Endothelial cell (in vitro differentiated cells): ENCODE data around the gene HTR7. TPM values are rescaled to one million over a fixed set of nuclear protein-coding genes. Genes with fewer than 3 reads are reported as not detected.

Experiments used
- DNase-seq: peaks from one replicate; pipeline ENCODE4 v3.0.0; 2021; ENCODE audit warnings: low spot score
- H3K27ac Mint-ChIP-seq: one replicate; pipeline ENCODE4 v1.8.0; 2021; ENCODE audit warnings: mixed read lengths, inconsistent platforms; ENCODE audit not compliant: unreplicated experiment
- H3K27me3 Mint-ChIP-seq: one replicate; pipeline ENCODE4 v1.8.0; 2021; ENCODE audit warnings: mild to moderate bottlenecking, moderate library complexity, mixed read lengths, inconsistent platforms; ENCODE audit not compliant: unreplicated experiment
- H3K36me3 Mint-ChIP-seq: one replicate; pipeline ENCODE4 v1.8.0; 2021; ENCODE audit warnings: mild to moderate bottlenecking, low read depth, mixed read lengths, inconsistent platforms; ENCODE audit not compliant: unreplicated experiment
- H3K4me1 Mint-ChIP-seq: one replicate; pipeline ENCODE4 v1.8.0; 2021; ENCODE audit warnings: mild to moderate bottlenecking, mixed read lengths, inconsistent platforms; ENCODE audit not compliant: unreplicated experiment
- H3K4me3 Mint-ChIP-seq: one replicate; pipeline ENCODE4 v1.8.0; 2021; ENCODE audit warnings: mild to moderate bottlenecking, mixed read lengths, inconsistent platforms; ENCODE audit not compliant: unreplicated experiment
- H3K9me3 Mint-ChIP-seq: one replicate; pipeline ENCODE4 v1.8.0; 2021; ENCODE audit warnings: mixed read lengths, inconsistent platforms; ENCODE audit not compliant: unreplicated experiment
- total RNA-seq: library from RNA; stranded (reverse); fragmentation: NEBNext Ultra II Directional; extraction: Animal tissue kit (Norgen Biotek cat#: 25700); gene quantifications from one replicate; pipeline ENCODE4 v1.2.1, GENCODE V29; 2021; ENCODE audit not compliant: unreplicated experiment
- TF ChIP-seq, protein P1 (sequence below): fragments of 200-600 bp; sonication (generic); IDR thresholded peaks from one replicate; pipeline ENCODE4 v1.5.0; 2021; ENCODE audit warnings: antibody characterized with exemption; ENCODE audit not compliant: unreplicated experiment

Gene HTR7
- total RNA-seq, 1 donor from 2014 or later = 7.3 TPM

DNA sequence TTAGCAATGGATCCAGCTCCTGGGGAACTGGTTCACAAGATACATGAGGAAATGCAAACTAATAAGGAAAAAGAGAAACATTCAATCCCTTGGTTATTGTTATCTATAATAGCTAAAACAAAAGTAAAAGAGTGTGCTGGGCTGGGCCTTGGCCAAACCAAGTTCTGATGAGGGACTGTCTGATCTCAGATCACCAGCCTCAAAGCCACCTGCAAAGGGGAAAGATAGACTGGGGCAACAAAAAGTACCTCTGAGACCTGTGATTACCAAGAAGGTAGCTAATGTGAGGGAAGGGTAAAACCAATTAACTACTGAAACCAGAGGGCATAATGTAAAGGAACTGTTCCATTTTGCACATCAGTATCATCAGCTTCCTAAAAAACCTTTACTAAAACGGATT lies 51.2 kb downstream of the HTR7 start:
- no peak for DNase-seq
- H3K27ac Mint-ChIP-seq = no peak overlapping the region
- no peak overlapping the region for H3K4me3 Mint-ChIP-seq
- H3K4me1 Mint-ChIP-seq = peaks cover 4% of the 10 kb centered on the region
- H3K27me3 Mint-ChIP-seq = peaks cover 10% of the 10 kb centered on the region
- peaks cover 30% of the 10 kb centered on the region for H3K36me3 Mint-ChIP-seq
- TF ChIP-seq, protein P1, sequence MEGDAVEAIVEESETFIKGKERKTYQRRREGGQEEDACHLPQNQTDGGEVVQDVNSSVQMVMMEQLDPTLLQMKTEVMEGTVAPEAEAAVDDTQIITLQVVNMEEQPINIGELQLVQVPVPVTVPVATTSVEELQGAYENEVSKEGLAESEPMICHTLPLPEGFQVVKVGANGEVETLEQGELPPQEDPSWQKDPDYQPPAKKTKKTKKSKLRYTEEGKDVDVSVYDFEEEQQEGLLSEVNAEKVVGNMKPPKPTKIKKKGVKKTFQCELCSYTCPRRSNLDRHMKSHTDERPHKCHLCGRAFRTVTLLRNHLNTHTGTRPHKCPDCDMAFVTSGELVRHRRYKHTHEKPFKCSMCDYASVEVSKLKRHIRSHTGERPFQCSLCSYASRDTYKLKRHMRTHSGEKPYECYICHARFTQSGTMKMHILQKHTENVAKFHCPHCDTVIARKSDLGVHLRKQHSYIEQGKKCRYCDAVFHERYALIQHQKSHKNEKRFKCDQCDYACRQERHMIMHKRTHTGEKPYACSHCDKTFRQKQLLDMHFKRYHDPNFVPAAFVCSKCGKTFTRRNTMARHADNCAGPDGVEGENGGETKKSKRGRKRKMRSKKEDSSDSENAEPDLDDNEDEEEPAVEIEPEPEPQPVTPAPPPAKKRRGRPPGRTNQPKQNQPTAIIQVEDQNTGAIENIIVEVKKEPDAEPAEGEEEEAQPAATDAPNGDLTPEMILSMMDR = no peak
- H3K9me3 Mint-ChIP-seq = peaks cover 9% of the 10 kb centered on the region

DNA sequence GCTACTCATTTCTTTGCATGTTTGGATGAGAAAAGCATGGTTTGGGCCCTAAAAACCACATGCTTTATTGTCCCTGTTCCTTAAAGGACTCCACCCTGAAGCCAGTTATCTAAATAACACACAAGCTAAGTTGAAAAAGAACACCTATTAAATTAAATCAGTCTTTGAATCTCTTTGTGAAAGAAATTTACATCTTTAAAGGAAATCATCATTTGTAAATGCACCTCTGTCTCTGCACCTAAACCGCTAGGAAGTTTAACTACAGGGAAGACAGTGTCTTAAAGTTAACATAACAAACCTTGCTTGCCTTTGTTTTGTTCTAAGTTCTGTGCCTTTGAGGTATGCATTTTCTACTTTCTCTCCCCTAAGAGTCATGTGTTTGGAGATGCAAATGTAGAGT lies 52.6 kb downstream of the HTR7 start:
- Mint-ChIP-seq H3K27ac (no peak overlapping the region), H3K36me3 (peaks cover 30% of the 10 kb centered on the region), H3K4me3 (no peak overlapping the region), H3K9me3 (peaks cover 9% of the 10 kb centered on the region), H3K4me1 (peaks cover 4% of the 10 kb centered on the region), H3K27me3 (peaks cover 10% of the 10 kb centered on the region)
- TF ChIP-seq, protein P1 = no peak
- no peak for DNase-seq

DNA sequence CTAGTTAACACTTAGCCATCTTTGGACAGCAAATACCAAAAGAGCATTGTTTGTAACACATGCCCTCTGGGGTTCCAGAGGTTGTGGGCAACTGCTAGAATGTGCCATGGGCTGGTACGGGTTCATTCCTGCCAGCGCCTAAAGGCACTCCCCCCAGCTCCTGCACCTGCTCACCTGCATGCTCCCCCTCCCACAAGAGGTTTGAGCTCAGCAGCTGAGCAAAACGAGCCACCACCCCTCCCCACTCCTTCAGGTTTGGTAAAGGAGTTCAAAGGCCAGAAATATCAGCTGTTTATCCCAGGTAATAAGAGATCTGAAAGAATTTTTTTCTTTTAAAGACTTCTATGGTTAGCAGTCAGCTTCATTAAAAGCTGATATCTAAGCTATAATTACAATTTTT lies 53.5 kb downstream of the HTR7 start:
- peaks cover 9% of the 10 kb centered on the region for H3K9me3 Mint-ChIP-seq
- DNase-seq = no peak
- no peak overlapping the region for H3K4me3 Mint-ChIP-seq
- H3K27ac Mint-ChIP-seq = no peak overlapping the region
- H3K36me3 Mint-ChIP-seq = peaks cover 30% of the 10 kb centered on the region
- H3K4me1 Mint-ChIP-seq = peaks cover 4% of the 10 kb centered on the region
- H3K27me3 Mint-ChIP-seq = peaks cover 10% of the 10 kb centered on the region
- TF ChIP-seq, protein P1 = no peak

DNA sequence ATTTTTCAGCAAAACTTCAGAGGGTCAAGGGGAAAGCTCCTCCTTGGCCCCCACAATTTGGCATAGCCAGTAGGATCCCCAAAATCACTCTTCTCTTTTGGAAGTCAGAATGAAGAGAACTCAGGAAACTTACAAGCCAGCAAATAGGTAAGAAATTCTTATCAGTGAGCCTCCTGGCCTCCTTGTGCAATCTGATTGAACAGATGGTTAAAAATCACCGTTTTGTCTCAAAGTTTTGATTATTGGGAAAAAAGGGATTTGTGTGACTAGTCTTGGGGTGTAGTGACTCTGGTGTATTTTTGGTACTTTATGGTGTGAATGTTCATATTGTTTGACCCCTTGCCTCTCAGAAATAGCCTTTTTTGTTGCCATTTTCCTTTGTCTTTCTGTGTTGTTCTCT lies 56.2 kb downstream of the HTR7 start:
- peaks cover 4% of the 10 kb centered on the region for H3K4me1 Mint-ChIP-seq
- H3K36me3 Mint-ChIP-seq = peaks cover 7% of the 10 kb centered on the region
- no peak overlapping the region for H3K4me3 Mint-ChIP-seq
- no peaks in the 10 kb centered on the region for H3K9me3 Mint-ChIP-seq
- DNase-seq = no peak
- H3K27ac Mint-ChIP-seq = no peak overlapping the region
- TF ChIP-seq, protein P1 = no peak
- H3K27me3 Mint-ChIP-seq = peaks cover 1% of the 10 kb centered on the region

DNA sequence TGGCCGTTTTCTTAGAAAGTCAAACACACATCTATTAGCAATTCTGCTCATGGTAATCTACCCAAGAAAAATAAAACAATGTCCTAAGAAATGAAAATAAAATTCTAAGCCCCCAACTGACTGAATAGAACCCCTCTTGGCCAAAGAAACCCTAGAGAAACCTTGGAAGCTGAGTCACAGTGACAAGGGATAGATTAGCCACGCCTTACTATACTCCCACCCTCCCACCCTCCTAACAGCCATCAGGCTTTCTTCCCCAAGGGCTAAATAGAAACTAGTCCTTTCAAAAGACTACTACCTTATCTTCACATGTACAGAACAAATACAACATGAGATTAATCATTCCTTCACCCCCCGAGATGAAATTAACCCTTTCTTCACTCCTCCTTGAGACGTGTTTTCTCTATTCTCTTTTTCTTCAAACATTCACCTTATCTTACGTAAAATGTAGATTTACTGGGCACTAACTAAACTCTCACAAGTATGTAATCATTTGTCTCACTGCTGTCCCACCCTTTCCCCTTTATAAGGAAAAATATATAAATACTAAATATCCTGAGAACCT lies 57.5 kb downstream of the HTR7 start:
- no peak overlapping the region for H3K27ac Mint-ChIP-seq
- H3K9me3 Mint-ChIP-seq = no peaks in the 10 kb centered on the region
- TF ChIP-seq, protein P1 = no peak
- H3K36me3 Mint-ChIP-seq = peaks cover 7% of the 10 kb centered on the region
- peaks cover 1% of the 10 kb centered on the region for H3K4me1 Mint-ChIP-seq
- peaks cover 1% of the 10 kb centered on the region for H3K27me3 Mint-ChIP-seq
- no peak overlapping the region for H3K4me3 Mint-ChIP-seq
- no peak for DNase-seq
